GM18502 (cell line): ENCODE results near the gene CHRNB2.

Experiments used
- ATAC-seq: cut with Tn5 transposase; IDR thresholded peaks from one replicate; pipeline ENCODE4 v1.9.1; 2021; ENCODE audit warnings: mild to moderate bottlenecking; ENCODE audit not compliant: unreplicated experiment, poor library complexity

Gene CHRNB2

DNA sequence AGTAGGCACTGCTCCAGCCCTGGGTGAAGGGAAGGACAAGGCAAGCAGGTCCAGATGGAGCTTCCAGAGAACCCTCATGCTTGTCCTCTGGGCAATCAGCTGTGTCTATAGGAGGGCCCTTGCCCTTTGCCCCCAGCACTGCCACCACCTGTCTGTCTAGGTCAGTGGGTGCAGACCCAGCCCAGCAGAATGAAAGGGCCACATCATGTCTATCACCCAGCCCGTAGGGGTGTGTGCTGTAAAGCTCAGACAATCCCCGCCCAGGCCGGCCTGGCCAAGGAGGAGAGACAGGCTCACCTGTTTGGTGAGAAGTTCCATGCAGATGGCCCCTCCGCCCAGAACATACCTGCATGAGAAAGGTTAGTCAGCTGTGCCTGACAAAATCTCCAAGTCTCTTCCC, 16.1 kb upstream of the CHRNB2 start:
- ATAC-seq: no peak

DNA sequence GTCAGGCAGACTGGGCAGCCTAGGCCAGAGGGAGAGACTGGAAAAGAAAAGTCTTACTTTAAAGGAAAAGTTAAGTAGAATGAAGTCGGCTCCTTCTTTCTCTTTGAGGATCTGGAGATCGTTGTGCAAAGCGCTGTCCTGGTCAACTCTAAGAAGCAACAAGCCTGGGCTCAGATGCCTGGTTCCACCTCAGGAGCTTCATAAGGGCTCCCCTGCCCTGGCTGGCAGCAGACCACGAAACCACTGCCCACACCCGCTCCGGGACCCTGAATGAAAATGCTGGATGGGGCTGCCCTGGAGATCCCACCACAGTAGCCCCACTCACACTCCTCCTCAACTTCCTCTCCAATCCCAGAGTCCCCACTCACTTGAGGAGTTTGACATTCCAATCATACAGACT, 15.5 kb upstream of the CHRNB2 start:
- ATAC-seq: no peak

DNA sequence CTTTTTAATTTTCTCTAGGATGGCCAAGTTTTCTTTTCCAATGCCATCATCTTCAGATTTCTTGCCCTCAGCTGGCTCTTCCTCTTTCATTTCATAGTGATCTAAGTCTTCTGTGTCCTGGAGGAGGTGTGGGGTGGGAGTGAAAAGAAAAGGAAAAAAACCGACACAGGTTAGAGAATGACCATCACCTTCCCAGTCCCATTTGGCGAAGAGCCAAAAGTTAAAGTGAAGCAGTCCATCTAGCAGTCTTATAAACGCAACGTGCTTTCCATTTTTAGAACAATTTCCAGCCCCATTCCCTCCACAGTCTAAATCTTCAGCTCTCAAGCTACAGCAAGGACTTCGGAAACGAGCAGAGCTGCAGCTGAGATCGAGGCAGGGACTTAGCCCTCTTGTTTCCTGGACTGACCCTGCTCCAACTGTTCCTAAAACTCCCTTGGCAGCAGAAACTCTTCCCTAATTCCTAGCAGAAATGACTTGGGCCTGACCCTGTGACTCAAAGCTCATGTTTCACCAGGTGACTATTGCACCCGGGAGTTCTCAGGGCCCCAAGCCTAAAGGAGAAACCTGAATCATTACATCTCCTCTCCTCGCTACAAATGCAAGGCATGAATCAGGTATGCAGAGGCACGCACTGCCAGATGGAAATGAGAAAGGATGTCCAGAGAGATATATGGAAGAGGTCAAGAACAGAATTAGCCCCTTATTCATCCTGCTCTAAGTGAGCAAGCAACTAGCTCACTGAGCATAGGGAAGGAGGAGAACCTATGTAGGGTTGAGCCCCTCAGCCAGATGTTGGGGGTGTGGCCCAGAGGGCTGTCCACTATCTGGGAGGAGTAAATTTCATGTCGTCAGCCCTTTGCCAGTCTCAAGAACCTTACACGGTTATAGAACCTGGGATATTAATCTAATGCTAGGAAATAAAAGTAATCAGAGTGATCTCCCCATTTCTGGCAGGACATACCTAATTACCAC, 14.2 kb upstream of the CHRNB2 start:
- ATAC-seq: no peak

DNA sequence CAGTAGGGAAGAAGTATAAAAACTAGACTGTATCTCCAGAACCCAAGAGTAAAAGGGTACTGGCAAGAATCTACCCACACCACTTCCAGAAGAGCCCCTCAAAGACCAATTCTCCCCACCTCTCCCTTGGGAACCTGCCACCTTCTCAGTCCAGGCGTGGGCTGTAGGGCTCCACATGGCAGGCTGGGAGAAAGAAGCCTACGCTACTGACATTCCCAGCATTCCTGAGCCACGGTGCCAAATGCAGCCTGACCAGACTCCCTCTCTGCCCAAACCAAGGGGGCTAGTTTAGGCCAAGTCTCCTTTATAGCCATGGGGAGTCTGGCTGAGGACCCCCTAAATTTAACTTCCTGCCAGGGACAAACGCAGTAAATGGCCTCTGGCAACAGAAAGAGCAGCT, 11.2 kb upstream of the CHRNB2 start:
- ATAC-seq: no peak

DNA sequence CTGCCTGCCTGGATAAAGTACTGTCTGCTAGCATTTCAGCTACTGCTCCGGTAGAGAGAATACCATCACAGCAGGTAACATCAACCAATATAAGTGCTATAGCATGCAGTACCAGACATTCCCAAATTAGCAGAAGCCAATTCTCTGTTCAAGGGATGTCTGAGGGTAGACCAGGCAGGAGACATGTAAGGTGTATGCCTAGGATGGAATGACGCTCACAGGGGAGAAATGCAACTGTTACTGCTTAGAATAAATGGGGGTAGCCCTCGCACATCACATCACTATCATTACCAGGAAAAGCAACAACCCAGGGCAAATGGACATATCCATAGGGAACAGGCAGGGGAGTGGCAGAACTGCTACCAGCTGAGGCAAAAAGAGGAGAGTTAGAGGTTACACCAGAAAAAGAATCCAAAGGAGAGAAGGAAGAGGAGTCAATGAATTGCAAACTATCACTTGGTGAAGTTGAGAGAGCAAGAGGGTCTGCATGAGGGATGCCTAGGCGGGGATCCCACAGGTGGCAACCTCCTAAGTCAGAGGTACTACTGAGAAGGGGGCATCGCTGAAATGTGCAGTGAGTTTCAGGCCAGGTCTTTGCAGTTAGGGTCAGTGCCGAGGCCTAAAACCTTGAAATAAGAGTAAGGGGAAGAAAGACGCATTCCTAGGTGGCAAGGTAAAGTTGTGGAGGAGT, 10.2 kb upstream of the CHRNB2 start:
- no peak for ATAC-seq

DNA sequence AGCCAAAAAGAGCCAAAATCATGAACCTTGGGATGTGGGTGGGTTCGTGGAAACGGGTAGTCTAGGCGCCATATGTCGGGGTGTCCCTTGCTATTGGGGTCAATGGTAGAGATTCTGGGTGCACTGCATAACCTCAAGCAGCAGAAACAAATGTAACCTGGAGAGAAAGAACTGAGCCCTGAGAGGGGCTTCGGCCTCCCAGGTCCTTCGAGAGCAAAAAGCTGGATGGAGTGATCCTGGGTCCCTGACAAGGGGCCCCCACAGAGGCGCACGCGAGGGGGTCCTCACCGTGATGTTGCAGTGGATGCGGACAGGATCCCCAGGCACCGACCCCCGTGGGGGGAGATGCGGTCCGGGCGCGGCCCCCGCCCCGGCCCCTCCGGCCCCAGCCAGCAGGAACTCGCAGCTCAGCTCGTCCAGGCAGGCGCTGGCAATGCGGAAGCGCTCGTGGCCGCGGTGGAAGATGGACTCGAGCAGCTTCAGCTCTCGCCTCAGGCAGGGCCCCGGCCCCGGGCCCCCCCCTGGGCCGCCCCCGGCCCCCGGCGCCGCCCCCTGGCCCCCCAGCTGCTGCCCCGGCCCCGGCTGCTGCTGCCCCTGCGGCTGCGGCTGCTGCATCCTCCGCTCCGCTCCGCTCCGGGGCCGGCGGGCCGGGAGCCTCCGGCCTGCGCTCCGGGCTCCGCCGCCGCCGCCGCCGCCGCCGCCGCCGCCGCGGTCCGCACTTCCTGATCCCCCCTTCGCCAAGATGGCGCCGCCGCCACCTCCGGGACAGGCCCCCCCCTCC, 9.4 kb upstream of the CHRNB2 start, which contains the start of gene UBE2Q1:
Gene UBE2Q1 (minus strand): TSS at position 724 of the 781 bp plus-strand sequence. CDS start 109 bp downstream, at position 615.
- ATAC-seq: peak; percentile 7

DNA sequence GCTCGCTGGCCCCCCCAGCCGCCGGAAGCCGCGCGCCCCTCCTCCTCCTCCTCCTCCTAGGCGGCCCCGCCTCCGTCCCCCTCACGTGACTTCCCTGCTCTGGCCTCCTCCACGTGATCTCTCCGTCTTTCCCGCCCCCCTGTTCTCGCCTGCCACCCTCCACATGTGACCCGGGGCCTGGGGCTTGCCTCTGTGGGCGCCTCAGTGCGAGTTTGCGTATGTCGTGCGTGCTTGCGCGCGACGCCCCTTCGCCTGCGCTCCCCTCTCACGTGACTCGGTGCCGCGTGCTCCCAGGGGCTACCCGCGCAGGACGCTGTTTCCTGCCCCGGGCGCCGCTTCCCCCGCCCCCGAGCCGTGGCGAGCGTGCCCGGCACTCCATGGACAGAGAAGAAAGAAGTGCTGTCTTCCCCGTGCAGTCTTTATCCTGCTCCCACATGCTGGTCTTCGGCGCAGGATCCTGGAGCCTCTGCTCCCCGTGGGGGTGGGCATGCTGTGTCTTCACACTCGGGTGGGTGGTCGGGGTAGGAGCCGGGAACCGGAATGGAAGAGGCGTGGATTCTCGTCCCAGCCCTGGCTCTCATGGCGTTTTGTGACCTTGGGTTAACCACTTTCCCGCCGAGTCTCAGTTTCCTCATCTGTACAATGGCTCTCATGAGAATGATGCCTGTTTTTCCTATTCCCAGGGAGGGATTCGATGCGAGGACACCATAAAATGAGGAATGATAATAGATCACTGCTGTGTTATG, 8.7 kb upstream of the CHRNB2 start:
- ATAC-seq: peak; percentile 89

DNA sequence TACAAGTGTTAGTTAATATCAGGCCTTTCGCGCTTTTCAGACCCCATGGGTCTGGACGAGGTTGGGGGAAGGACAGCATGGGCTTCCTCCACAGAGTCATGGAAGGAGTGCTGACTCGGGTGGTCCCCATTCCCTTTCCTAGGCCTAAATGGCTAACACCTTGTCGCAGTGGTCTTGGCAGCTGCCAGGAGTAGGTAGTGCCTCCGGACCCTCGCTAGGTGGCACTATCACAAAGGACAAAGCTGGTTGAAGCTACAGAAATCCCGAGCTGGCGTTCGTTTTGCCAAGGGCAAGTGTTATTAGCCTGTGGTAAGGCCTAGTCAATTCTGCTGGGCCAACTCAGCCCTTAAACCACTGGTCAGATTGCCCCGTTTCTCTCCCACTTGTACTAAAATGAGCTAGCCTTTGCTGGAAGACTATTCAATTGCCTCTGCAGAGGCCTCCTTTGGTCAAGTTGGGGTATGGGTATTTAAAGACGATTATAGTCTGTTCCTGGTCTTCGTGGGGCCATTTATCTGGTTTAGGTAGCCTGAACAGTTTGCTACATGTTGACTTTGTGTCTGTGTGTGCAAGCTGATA, 8.0 kb upstream of the CHRNB2 start:
- peak; percentile 43 for ATAC-seq

DNA sequence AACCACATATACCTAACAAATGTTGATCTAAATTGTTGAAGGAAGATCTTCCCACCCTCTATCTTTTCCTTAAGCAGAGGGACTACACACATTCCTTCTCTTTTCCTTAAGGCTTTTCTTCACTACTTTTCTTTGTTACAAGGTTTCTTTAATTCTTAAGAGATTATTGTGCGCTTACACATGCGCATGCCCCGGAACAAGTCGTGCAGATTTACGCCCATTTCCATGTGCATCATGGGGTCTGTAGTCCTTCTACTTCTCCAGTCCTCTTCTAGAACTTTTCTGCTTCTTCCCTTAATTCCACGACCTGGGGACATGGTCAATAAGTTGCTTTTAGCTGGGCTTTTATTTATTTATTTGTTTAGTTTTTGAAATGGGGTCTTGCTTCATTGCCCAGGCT, 1.7 kb upstream of the CHRNB2 start:
- no peak for ATAC-seq

DNA sequence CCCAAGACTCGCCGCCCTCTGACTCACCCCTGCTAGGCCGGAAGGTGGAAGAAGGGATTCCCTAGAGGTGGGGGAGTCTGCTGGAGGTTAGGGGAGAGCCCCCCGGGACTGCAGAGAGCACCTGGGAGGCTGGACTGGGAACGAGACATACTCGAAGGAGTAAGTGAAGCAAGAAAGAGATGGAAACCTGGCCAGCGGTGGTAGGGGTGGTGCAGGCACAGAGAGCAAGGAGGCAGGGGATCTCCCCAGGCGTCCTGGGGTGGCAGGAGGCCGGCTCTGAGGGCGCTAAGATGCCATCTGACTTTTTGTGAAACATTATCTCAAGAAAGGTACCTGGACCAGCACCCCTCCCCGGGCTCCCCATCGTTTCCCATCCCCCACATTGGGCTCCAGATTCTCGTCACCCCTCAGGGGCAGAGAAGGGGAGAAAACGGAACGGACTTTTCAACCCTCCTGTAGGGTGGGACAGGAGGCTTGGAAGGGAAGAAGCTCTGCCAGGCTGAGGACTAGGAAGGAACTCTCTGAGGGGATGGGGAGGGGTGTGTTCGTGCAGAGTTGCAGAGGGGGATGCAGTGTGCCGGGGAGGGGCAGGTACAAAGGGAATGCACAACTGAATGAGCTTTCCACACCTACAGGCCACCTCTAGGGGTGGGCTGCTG, 708 bp downstream of the CHRNB2 start:
- ATAC-seq: no peak

DNA sequence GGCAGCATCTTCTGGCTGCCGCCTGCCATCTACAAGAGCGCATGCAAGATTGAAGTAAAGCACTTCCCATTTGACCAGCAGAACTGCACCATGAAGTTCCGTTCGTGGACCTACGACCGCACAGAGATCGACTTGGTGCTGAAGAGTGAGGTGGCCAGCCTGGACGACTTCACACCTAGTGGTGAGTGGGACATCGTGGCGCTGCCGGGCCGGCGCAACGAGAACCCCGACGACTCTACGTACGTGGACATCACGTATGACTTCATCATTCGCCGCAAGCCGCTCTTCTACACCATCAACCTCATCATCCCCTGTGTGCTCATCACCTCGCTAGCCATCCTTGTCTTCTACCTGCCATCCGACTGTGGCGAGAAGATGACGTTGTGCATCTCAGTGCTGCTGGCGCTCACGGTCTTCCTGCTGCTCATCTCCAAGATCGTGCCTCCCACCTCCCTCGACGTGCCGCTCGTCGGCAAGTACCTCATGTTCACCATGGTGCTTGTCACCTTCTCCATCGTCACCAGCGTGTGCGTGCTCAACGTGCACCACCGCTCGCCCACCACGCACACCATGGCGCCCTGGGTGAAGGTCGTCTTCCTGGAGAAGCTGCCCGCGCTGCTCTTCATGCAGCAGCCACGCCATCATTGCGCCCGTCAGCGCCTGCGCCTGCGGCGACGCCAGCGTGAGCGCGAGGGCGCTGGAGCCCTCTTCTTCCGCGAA, 3.8 kb downstream of the CHRNB2 start:
- ATAC-seq: no peak

DNA sequence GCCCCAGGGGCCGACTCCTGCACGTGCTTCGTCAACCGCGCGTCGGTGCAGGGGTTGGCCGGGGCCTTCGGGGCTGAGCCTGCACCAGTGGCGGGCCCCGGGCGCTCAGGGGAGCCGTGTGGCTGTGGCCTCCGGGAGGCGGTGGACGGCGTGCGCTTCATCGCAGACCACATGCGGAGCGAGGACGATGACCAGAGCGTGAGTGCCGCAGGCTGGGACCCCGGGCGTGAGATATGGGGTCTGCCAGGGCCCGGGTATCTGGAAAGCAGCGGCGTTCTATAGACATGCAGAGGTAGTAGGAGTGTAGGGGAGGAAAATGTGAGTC, 4.3 kb downstream of the CHRNB2 start:
- no peak for ATAC-seq

DNA sequence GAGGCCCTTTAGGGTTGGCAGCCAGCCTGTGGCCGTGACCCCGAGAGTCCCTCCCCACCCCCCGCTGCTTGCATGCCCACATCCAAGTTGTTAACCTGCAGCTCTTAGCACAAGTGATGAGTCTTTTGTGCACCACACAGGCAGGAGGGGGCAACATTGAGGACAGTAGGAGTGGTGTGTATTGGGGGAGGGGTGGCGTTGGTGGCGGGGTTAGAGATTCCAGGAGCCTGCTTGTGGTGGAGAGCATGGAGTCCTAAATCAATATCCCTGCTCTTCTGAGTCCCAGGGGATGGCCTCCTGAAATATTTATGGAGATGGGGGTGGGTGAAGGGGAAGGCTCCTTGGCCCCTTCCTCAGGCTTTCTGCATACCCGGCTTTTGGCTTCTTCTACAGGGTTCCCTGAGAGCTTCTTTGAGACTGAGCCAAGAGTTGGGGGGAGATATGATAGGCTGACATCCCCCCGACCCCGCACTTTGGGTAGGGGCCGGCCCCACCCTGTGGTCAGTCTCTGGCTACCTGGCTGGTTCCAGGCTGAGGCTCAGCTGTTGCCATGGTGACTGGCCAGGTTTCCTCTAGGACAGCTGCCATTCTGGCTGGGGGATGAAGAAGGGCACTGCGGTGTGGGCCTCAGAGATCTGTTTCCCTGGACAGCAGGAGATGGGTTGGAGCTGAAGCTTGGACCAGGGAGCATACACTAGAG, 5.0 kb downstream of the CHRNB2 start:
- no peak for ATAC-seq

DNA sequence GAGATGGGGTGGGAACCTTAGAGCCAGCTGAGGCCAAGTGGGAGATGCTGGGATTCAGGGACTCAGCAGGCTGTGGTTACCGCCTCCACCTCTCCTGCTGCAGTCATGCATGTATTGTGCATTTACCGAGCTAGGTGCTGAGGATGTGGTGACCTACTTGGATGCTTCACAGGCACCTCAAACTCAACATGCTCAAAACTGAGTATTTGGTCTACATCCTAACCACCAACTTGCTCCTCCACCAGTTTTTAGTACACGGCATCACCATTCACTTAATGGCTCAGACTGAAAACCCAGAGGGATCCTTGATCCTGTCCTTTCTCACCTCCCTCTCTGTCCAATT, 5.6 kb downstream of the CHRNB2 start:
- no peak for ATAC-seq

DNA sequence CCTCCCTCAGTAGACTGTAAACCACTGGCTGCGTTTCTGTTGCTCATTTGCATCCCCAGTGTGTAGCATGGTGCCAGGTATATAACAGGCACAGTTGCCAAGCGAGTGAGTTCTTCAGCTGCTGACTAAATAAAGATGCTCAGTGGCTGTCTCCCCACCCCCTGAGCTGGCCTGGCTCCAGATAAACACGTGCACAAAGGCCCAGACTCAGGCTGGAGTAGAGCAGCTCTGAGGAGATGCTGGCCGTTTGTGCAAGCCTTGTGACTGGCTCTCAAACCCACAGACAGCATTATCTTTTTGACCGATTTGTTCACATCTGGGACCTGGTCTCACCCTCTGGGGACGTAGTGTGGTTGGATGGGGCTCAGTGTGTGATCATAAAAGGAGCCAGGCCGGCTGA, 7.1 kb downstream of the CHRNB2 start:
- no peak for ATAC-seq

DNA sequence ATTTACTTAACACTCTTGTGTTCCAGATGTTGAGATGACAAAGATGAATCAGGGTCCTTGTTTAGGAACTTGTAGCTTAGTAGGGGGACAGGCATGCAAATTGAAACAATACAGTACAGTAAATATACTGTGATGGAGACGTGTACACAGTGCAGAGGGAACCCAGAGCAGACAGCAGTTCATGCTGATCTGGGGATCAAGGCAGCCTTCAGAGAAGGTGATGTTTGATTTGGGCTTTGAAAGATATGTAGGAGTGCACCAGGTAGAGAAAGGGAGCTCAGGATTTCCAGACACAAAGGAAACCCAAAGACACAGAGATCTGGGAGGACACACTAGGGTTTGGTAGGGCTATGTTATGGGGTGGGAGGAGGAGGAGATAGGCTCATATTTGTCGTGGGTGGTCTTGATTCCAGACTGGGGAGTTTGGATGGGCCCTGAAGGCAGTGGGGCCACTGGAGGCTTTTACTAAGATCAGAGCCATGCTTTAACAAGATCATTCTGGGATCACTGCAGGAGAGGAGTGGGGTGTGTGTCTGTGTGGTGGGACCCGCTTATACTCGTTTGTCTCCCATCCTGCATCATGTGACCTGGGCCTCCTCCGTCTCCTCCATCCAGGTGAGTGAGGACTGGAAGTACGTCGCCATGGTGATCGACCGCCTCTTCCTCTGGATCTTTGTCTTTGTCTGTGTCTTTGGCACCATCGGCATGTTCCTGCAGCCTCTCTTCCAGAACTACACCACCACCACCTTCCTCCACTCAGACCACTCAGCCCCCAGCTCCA, 7.8 kb downstream of the CHRNB2 start:
- ATAC-seq: no peak

DNA sequence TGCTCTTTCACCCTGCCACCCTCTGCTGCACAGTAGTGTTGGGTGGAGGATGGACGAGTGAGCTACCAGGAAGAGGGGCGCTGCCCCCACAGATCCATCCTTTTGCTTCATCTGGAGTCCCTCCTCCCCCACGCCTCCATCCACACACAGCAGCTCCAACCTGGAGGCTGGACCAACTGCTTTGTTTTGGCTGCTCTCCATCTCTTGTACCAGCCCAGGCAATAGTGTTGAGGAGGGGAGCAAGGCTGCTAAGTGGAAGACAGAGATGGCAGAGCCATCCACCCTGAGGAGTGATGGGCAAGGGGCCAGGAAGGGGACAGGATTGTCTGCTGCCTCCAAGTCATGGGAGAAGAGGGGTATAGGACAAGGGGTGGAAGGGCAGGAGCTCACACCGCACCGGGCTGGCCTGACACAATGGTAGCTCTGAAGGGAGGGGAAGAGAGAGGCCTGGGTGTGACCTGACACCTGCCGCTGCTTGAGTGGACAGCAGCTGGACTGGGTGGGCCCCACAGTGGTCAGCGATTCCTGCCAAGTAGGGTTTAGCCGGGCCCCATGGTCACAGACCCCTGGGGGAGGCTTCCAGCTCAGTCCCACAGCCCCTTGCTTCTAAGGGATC, 8.5 kb downstream of the CHRNB2 start:
- ATAC-seq: no peak
